K562 (cell line): Measurements from ENCODE around the gene G6PC1. TPM values are rescaled to one million over a fixed set of nuclear protein-coding genes. Genes with fewer than 3 reads are reported as not detected.
A peak's percentile ranks its signal among the peaks of the same experiment; 100 is the strongest.
"Not testable (repeated sequence)": the region's sequence is repeated elsewhere in the genome, so short reads cannot be mapped to it uniquely, and the experiment has no call there.

Source experiments
- ATAC-seq: fragments of 200-7000 bp; cut with Tn5 transposase; 3 replicates; pipeline ENCODE4 v1.9.1; 2020; ENCODE audit warnings: moderate library complexity
- BruUV-seq: library from RNA; stranded (reverse); fragments of 400-500 nt; replicated peaks from 2 replicates; lab custom pipeline; 2021; lab: Mats Ljungman, UMichigan
- CTCF ChIA-PET: fragments of 300-600 bp; formaldehyde crosslinking; extraction: SDS; loops from one replicate; lab custom pipeline; 2021; ENCODE audit warnings: low intra/inter-chr PET ratio; lab: Yijun Ruan, JAX
- POLR2A ChIA-PET: fragments of 300-600, 350-650 bp; sonication (Branson Sonifier 250); formaldehyde crosslinking; extraction: SDS; loops from one replicate; lab custom pipeline; 2021; ENCODE audit warnings: antibody characterized with exemption, inconsistent platforms; lab: Yijun Ruan, JAX
- DNase-seq, 4 experiments: peaks; one replicate each; pipeline versions ENCODE4 v3.0.0 to v3.0.0-alpha.2; 2011 to 2018; ENCODE audit warnings: low spot score in 3 of 4, mixed read lengths in 3 of 4; ENCODE audit errors: extremely low read depth in 1 of 4
- FAIRE-seq: peaks from 2 replicates; lab custom pipeline; 2011; peaks lifted over from hg19 to GRCh38; lab: Jason Lieb, UNC
- H2AFZ ChIP-seq: 2 replicates; pipeline ENCODE4 v1.6.0; 2011; ENCODE audit warnings: low read depth, low read length, control low read depth, inconsistent platforms
- H3K27ac ChIP-seq: fragments of 200-600 bp; 3 replicates; pipeline ENCODE4 v1.8.0; 2011; ENCODE audit warnings: low read depth, mild to moderate bottlenecking, control low read depth, inconsistent platforms, low read length, moderate library complexity, mixed read lengths; ENCODE audit errors: extremely low read depth
- H3K27me3 ChIP-seq, 2 experiments: fragments of 300-600 bp in 1 of 2; 2 replicates in 1 of 2; 3 replicates in 1 of 2; pipeline versions ENCODE4 v1.6.0 to v1.8.0; 2011; ENCODE audit warnings: inconsistent platforms in 2 of 2, low read length in 2 of 2, mild to moderate bottlenecking in 1 of 2, mixed read lengths in 1 of 2, moderate library complexity in 1 of 2; ENCODE audit not compliant: control insufficient read depth in 2 of 2, insufficient read depth in 2 of 2
- H3K36me3 ChIP-seq: fragments of 300-600 bp; 3 replicates; pipeline ENCODE4 v1.8.0; 2011; ENCODE audit warnings: mild to moderate bottlenecking, low read length, inconsistent platforms; ENCODE audit not compliant: control insufficient read depth, insufficient read depth
- H3K4me1 ChIP-seq, 2 experiments: fragments of 200-600 bp in 1 of 2; replicated peaks in 1 of 2; 2 replicates in 1 of 2; 3 replicates in 1 of 2; pipeline versions ENCODE4 v1.5.1 to v1.8.0; 2011; ENCODE audit warnings: inconsistent platforms in 2 of 2, low read length in 2 of 2, mild to moderate bottlenecking in 1 of 2, mixed read lengths in 1 of 2, moderate library complexity in 1 of 2; ENCODE audit not compliant: control insufficient read depth in 2 of 2, insufficient read depth in 2 of 2
- H3K4me2 ChIP-seq: 2 replicates; pipeline ENCODE4 v1.6.1; 2011; ENCODE audit warnings: low read length, control low read depth, inconsistent platforms, mixed read lengths; ENCODE audit not compliant: insufficient read depth
- H3K4me3 ChIP-seq: fragments of 200-600 bp; sonication (generic), shearing (Covaris generic); 2 replicates; pipeline ENCODE4 v1.5.1; 2016; ENCODE audit warnings: control low read depth, inconsistent platforms
- H3K79me2 ChIP-seq: fragments of 200-600 bp; 3 replicates; pipeline ENCODE4 v1.8.0; 2011; ENCODE audit warnings: low read length, inconsistent platforms; ENCODE audit not compliant: control insufficient read depth, insufficient read depth
- H3K9ac ChIP-seq, 2 experiments: 2 replicates each; pipeline versions ENCODE4 v1.6.0 to v1.6.1; 2011; ENCODE audit warnings: low read depth in 2 of 2, low read length in 2 of 2, control low read depth in 1 of 2, inconsistent platforms in 1 of 2, mild to moderate bottlenecking in 1 of 2, mixed read lengths in 1 of 2; ENCODE audit not compliant: insufficient read depth in 1 of 2
- H3K9me1 ChIP-seq: one replicate; pipeline ENCODE4 v1.6.0; 2011; ENCODE audit warnings: inconsistent platforms, mild to moderate bottlenecking, low read length, moderate library complexity; ENCODE audit not compliant: control insufficient read depth, insufficient read depth
- H3K9me3 ChIP-seq: replicated peaks from 2 replicates; pipeline ENCODE4 v1.5.1; 2011; ENCODE audit warnings: low read depth, low read length, inconsistent platforms; ENCODE audit not compliant: control insufficient read depth, insufficient read depth
- H4K20me1 ChIP-seq: replicated peaks from 2 replicates; pipeline ENCODE4 v1.6.1; 2011; ENCODE audit warnings: low read length, inconsistent platforms, mixed read lengths; ENCODE audit not compliant: control insufficient read depth, insufficient read depth
- ARHGAP35 ChIP-seq: fragments of 450-650 bp; IDR thresholded peaks from 2 replicates; pipeline ENCODE4 v1.6.1; 2018; ENCODE audit not compliant: partially characterized antibody
- CSDE1 ChIP-seq, 2 experiments: fragments of 450-650 bp; IDR thresholded peaks; 2 replicates each; pipeline ENCODE4 v1.6.1; 2016; ENCODE audit warnings: mild to moderate bottlenecking in 1 of 2
- RBM25 ChIP-seq: fragments of 200-400 bp; formaldehyde crosslinking; IDR thresholded peaks from 2 replicates; pipeline ENCODE4 v1.6.1; 2018; ENCODE audit warnings: low read length, low read depth, moderate library complexity; ENCODE audit not compliant: severe bottlenecking
- ZNF445 ChIP-seq: fragments of 250-450 bp; sonication (Bioruptor Pico); IDR thresholded peaks from 2 replicates; pipeline ENCODE4 v1.4.0; 2020; ENCODE audit warnings: low read depth, mild to moderate bottlenecking, moderate library complexity
- WGBS: fragments of 100-300 bp; shearing (Covaris generic); methylation state at CpG from one replicate; pipeline ENCODE4 v1.1.6; 2016; ENCODE audit warnings: low coverage, mixed read lengths; ENCODE audit not compliant: insufficient coverage; ENCODE audit errors: missing lambda C conversion rate; 5-methylcytosine and 5-hydroxymethylcytosine counted together
- in situ Hi-C: fragments of 300-500 bp; cut with MboI; formaldehyde crosslinking; loops from 4 replicates; pipeline ENCODE4 v1.15.0; 2018; ENCODE audit warnings: inconsistent platforms, mixed read lengths
- intact Hi-C: fragments of 100-400 bp; cut with micrococcal nuclease; formaldehyde crosslinking; loops from 2 replicates; pipeline ENCODE4 v1.14.2; 2022
- polyA plus RNA-seq, 8 experiments: library from polyadenylated mRNA; depleted of rRNA in 4 of 8; stranded (reverse) in 5 of 8; unstranded in 3 of 8; fragments of >200 nt; fragmentation: Nextera tagmentation in 2 of 8; fragmentation: Illumina TruSeq in 1 of 8; extraction: Ambion mirVana in 2 of 8; extraction: Trizol in 1 of 8; gene quantifications; 2 replicates each; pipeline versions ENCODE4 v1.2.1 to v1.2.3, GENCODE V29; 2011 to 2014; ENCODE audit warnings: inconsistent platforms in 1 of 8, missing spikeins in 1 of 8
- total RNA-seq, 7 experiments: library from RNA; depleted of rRNA in 6 of 7; stranded (reverse); fragments of >200 nt in 6 of 7; fragmentation: Illumina TruSeq in 2 of 7; extraction: Trizol in 2 of 7; gene quantifications; 2 replicates each; pipeline versions ENCODE4 v1.2.1 to v1.2.3, GENCODE V29; 2011 to 2021; ENCODE audit warnings: low replicate concordance in 1 of 7

The G6PC1 gene
- total and polyA plus RNA-seq, 9 of the 15 experiments (the other 6 are each of a cell fraction or from before 2014, with no cell fraction given) = not detected

GRCh38 chr17:42883802-42884558, 16.6 kb upstream of the G6PC1 start:
- Histone ChIP-seq H3K79me2 (no peaks in the 10 kb centered on the region), H4K20me1 (no peaks in the 10 kb centered on the region), H3K4me2 (no peak overlapping the region), H3K9me1 (no peaks in the 10 kb centered on the region), H3K4me3 (no peak overlapping the region), H2AFZ (no peak overlapping the region), H3K27ac (no peak overlapping the region), H3K27me3 (no peaks in the 10 kb centered on the region), H3K36me3 (no peaks in the 10 kb centered on the region), H3K9me3 (no peaks in the 10 kb centered on the region), H3K9ac (no peak overlapping the region), H3K4me1 (peaks cover 3 to 7% of the 10 kb centered on the region in 2 experiments; a peak in 2 of 5 replicates)
- ChIA-PET POLR2A (interaction anchor here (1.5 kb wide), 1 partner anchor 15 kb away, joined by 3 read pairs; no protein-coding TSS in a partner anchor), CTCF (no interaction called here)
- FAIRE-seq = peak; percentile 40
- TF ChIP-seq CSDE1 (IDR thresholded peaks at IDR 0.05) (no peak), ZNF445 (CRISPR knock-in tag) (no peak), RBM25 (peak; percentile 60), ARHGAP35 (no peak)
- no peak; the same call in 2 of the 3 replicates for ATAC-seq
- 16% methylated on average over 7 of the region's 7 CpGs for WGBS
- in situ Hi-C loops (no loop called here), intact Hi-C loops (loop anchor here (5.0 kb wide), 1 partner anchor 38 kb away; no protein-coding TSS in a partner anchor)
- BruUV-seq = no TSS peak
- DNase-seq = no peak

GRCh38 chr17:42885806-42886205, 14.8 kb upstream of the G6PC1 start:
- H2AFZ ChIP-seq, in situ Hi-C loops, ATAC-seq, DNase-seq, FAIRE-seq, H3K4me3 ChIP-seq, H3K9ac ChIP-seq, H3K27me3 ChIP-seq, H3K4me2 ChIP-seq, H3K4me1 ChIP-seq, H3K79me2 ChIP-seq, H3K27ac ChIP-seq, H3K36me3 ChIP-seq, H3K9me3 ChIP-seq, BruUV-seq, H4K20me1 ChIP-seq, POLR2A ChIA-PET, H3K9me1 ChIP-seq, intact Hi-C loops, CTCF ChIA-PET: not testable (repeated sequence)
- 100% methylated on average over 1 of the region's 3 CpGs for WGBS
